Caco-2 (cell line): Measurements from ENCODE around the gene UBE2B. TPM values are rescaled to one million over a fixed set of nuclear protein-coding genes. Genes with fewer than 3 reads are reported as not detected.
"Not testable (repeated sequence)": the region's sequence is repeated elsewhere in the genome, so short reads cannot be mapped to it uniquely, and the experiment has no call there.

Source experiments
- BruUV-seq: library from RNA; stranded (reverse); fragments of 400-500 nt; replicated peaks from 2 replicates; lab custom pipeline; 2021; lab: Mats Ljungman, UMichigan
- CTCF ChIA-PET: fragments of 300-600 bp; sonication (Branson Sonifier 250); formaldehyde crosslinking; loops from one replicate; lab custom pipeline; 2022; ENCODE audit warnings: antibody characterized with exemption; lab: Charles Lee
- POLR2A ChIA-PET: fragments of 300-600 bp; sonication (Branson Sonifier 250); formaldehyde crosslinking; loops from one replicate; lab custom pipeline; 2022; ENCODE audit warnings: antibody characterized with exemption; lab: Charles Lee
- DNase-seq, 2 experiments: peaks; one replicate each; pipeline versions ENCODE4 v3.0.0 to v3.0.0-alpha.2; 2020 to 2022
- H3K27me3 ChIP-seq: replicated peaks from 2 replicates; pipeline ENCODE4 v1.6.0; 2011; ENCODE audit warnings: low read length; ENCODE audit not compliant: control insufficient read depth, insufficient read depth
- H3K36me3 ChIP-seq: 2 replicates; pipeline ENCODE4 v1.5.1; 2011; ENCODE audit warnings: low read length; ENCODE audit not compliant: control insufficient read depth, insufficient read depth
- H3K4me1 ChIP-seq: fragments of 250-450 bp; sonication (Bioruptor Pico); 2 replicates; pipeline ENCODE4 v1.5.1; 2020; ENCODE audit warnings: mild to moderate bottlenecking
- H3K4me3 ChIP-seq: 2 replicates; pipeline ENCODE4 v1.5.1; 2011; ENCODE audit warnings: low read depth, mild to moderate bottlenecking, control low read depth, low read length
- H3K9me3 ChIP-seq: fragments of 250-450 bp; sonication (Bioruptor Pico); 2 replicates; pipeline ENCODE4 v1.5.1; 2020; ENCODE audit warnings: mild to moderate bottlenecking, moderate library complexity
- H3K27ac Mint-ChIP-seq: one replicate; pipeline ENCODE4 v1.8.0; 2022; ENCODE audit warnings: mixed read lengths; ENCODE audit not compliant: unreplicated experiment
- H3K27me3 Mint-ChIP-seq: one replicate; pipeline ENCODE4 v1.8.0; 2022; ENCODE audit warnings: mixed read lengths; ENCODE audit not compliant: insufficient read depth, unreplicated experiment
- H3K36me3 Mint-ChIP-seq: one replicate; pipeline ENCODE4 v1.8.0; 2022; ENCODE audit warnings: mild to moderate bottlenecking, mixed read lengths; ENCODE audit not compliant: insufficient read depth, unreplicated experiment
- H3K4me1 Mint-ChIP-seq: one replicate; pipeline ENCODE4 v1.8.0; 2022; ENCODE audit warnings: low read depth, mixed read lengths; ENCODE audit not compliant: unreplicated experiment
- H3K4me3 Mint-ChIP-seq: one replicate; pipeline ENCODE4 v1.8.0; 2022; ENCODE audit warnings: mild to moderate bottlenecking, moderate library complexity, mixed read lengths; ENCODE audit not compliant: unreplicated experiment
- H3K9me3 Mint-ChIP-seq: one replicate; pipeline ENCODE4 v1.8.0; 2022; ENCODE audit warnings: mixed read lengths; ENCODE audit not compliant: unreplicated experiment
- intact Hi-C: fragments of 100-400 bp; cut with micrococcal nuclease; formaldehyde crosslinking; loops from one replicate; pipeline ENCODE4 v1.10.0; 2022; ENCODE audit not compliant: unreplicated experiment
- total RNA-seq: library from RNA; stranded (reverse); gene quantifications from 2 replicates; pipeline ENCODE4 v1.2.3, GENCODE V29; 2022
- TF ChIP-seq, protein P1 (sequence below), 2 experiments: fragments of 200-600 bp in 1 of 2; IDR thresholded peaks; 1 replicate in 1 of 2; 2 replicates in 1 of 2; pipeline versions ENCODE4 v1.5.1 to v1.8.0; 2011 to 2022; ENCODE audit warnings: antibody characterized with exemption in 1 of 2, control low read depth in 1 of 2, inconsistent platforms in 1 of 2, low read depth in 1 of 2, low read length in 1 of 2, mild to moderate bottlenecking in 1 of 2, moderate library complexity in 1 of 2; ENCODE audit not compliant: insufficient read depth in 1 of 2, severe bottlenecking in 1 of 2, unreplicated experiment in 1 of 2

UBE2B gene
- total RNA-seq, 1 experiment from 2014 or later: 78.9 TPM

- intact Hi-C loops, H3K4me3 Mint-ChIP-seq, POLR2A ChIA-PET, H3K27me3 Mint-ChIP-seq, H3K36me3 ChIP-seq, H3K9me3 ChIP-seq, H3K27me3 ChIP-seq, H3K27ac Mint-ChIP-seq, BruUV-seq, DNase-seq, H3K4me3 ChIP-seq, CTCF ChIA-PET: not testable (repeated sequence)
- H3K36me3 Mint-ChIP-seq: peaks cover 16% of the 10 kb centered on the region
- H3K4me1 ChIP-seq: peaks cover 29% of the 10 kb centered on the region
- H3K9me3 Mint-ChIP-seq: peaks cover 11% of the 10 kb centered on the region
- peaks cover 17% of the 10 kb centered on the region for H3K4me1 Mint-ChIP-seq
Measured at GRCh38 chr5:134343500-134343899, 27.9 kb upstream of the UBE2B start.

- H3K27me3 ChIP-seq, CTCF ChIA-PET, H3K9me3 ChIP-seq, H3K9me3 Mint-ChIP-seq, H3K4me3 ChIP-seq, H3K36me3 ChIP-seq, intact Hi-C loops, H3K27me3 Mint-ChIP-seq: not testable (repeated sequence)
- Mint-ChIP-seq H3K4me3 (peak overlapping the region; percentile 25), H3K4me1 (peaks cover 20% of the 10 kb centered on the region), H3K27ac (peak overlapping the region; percentile 79), H3K36me3 (peaks cover 16% of the 10 kb centered on the region)
- DNase-seq: peak in 1 of 2 experiments; percentile 21
- BruUV-seq: TSS peak; percentile 86
- H3K4me1 ChIP-seq: peaks cover 38% of the 10 kb centered on the region
- POLR2A ChIA-PET: interaction anchor here (0.6 kb wide), 1 partner anchor 22 kb away, joined by 21 read pairs; no protein-coding TSS in a partner anchor
Measured at GRCh38 chr5:134345476-134345875, 25.9 kb upstream of the UBE2B start.

GRCh38 chr5:134345996-134346395 lies 25.4 kb upstream of the UBE2B start:
- no TSS peak for BruUV-seq
- H3K4me3 ChIP-seq: no peak overlapping the region
- ChIA-PET POLR2A (interaction anchor here (0.6 kb wide), 1 partner anchor 21 kb away, joined by 21 read pairs; no protein-coding TSS in a partner anchor), CTCF (no interaction called here)
- TF ChIP-seq, protein P1, sequence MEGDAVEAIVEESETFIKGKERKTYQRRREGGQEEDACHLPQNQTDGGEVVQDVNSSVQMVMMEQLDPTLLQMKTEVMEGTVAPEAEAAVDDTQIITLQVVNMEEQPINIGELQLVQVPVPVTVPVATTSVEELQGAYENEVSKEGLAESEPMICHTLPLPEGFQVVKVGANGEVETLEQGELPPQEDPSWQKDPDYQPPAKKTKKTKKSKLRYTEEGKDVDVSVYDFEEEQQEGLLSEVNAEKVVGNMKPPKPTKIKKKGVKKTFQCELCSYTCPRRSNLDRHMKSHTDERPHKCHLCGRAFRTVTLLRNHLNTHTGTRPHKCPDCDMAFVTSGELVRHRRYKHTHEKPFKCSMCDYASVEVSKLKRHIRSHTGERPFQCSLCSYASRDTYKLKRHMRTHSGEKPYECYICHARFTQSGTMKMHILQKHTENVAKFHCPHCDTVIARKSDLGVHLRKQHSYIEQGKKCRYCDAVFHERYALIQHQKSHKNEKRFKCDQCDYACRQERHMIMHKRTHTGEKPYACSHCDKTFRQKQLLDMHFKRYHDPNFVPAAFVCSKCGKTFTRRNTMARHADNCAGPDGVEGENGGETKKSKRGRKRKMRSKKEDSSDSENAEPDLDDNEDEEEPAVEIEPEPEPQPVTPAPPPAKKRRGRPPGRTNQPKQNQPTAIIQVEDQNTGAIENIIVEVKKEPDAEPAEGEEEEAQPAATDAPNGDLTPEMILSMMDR (IDR thresholded peaks at IDR 0.05; ENCODE audit: insufficient read depth in 1 of 2, low read depth in 1 of 2, low read length in 1 of 2, severe bottlenecking in 1 of 2, unreplicated experiment in 1 of 2): no peak
- Mint-ChIP-seq H3K4me1 (peaks cover 20% of the 10 kb centered on the region), H3K4me3 (peak overlapping the region; percentile 25), H3K27me3 (no peaks in the 10 kb centered on the region), H3K36me3 (peaks cover 16% of the 10 kb centered on the region), H3K27ac (peak overlapping the region; percentile 79), H3K9me3 (no peaks in the 10 kb centered on the region)
- no peaks in the 10 kb centered on the region for H3K27me3 ChIP-seq
- DNase-seq: peak; percentile 90
- no peaks in the 10 kb centered on the region for H3K36me3 ChIP-seq
- no peaks in the 10 kb centered on the region for H3K9me3 ChIP-seq
- peaks cover 38% of the 10 kb centered on the region for H3K4me1 ChIP-seq
- intact Hi-C loops: loop anchor here (1.0 kb wide), 5 partner anchors 21 to 160 kb away; partner anchors contain the start of genes CDKL3 and UBE2B

- DNase-seq: no peak
- H3K9me3 ChIP-seq: no peaks in the 10 kb centered on the region
- no peaks in the 10 kb centered on the region for H3K36me3 ChIP-seq
- ChIA-PET CTCF (interaction anchor here (0.5 kb wide), 1 partner anchor 164 kb away, joined by 9 read pairs; no protein-coding TSS in a partner anchor), POLR2A (no interaction called here)
- Mint-ChIP-seq H3K9me3 (no peaks in the 10 kb centered on the region), H3K4me3 (no peak overlapping the region), H3K4me1 (peaks cover 20% of the 10 kb centered on the region), H3K27ac (no peak overlapping the region), H3K36me3 (peaks cover 16% of the 10 kb centered on the region), H3K27me3 (no peaks in the 10 kb centered on the region)
- no peaks in the 10 kb centered on the region for H3K27me3 ChIP-seq
- H3K4me1 ChIP-seq: peaks cover 35% of the 10 kb centered on the region
- intact Hi-C loops: no loop called here
- no peak overlapping the region for H3K4me3 ChIP-seq
- BruUV-seq: no TSS peak
- TF ChIP-seq, protein P1 (IDR thresholded peaks at IDR 0.05; ENCODE audit: insufficient read depth in 1 of 2, low read depth in 1 of 2, low read length in 1 of 2, severe bottlenecking in 1 of 2, unreplicated experiment in 1 of 2): no peak
Measured at GRCh38 chr5:134349463-134349862, 21.9 kb upstream of the UBE2B start.
